ENCODE data around the gene ESPN.

GRCh38 chr1:6463120-6463412, 38.5 kb downstream of the ESPN start:
- no peak for TF ChIP-seq TAF1 (IDR thresholded peaks at IDR 0.05; ENCODE audit: borderline replicate concordance, low read depth, low read length)
- TF ChIP-seq POLR2A (IDR thresholded peaks at IDR 0.05; ENCODE audit: low read depth, low read length), result no peak
- no peak for TF ChIP-seq POLR2AphosphoS5 (IDR thresholded peaks at IDR 0.05; ENCODE audit: low read depth, low read length)

All from GM12892 (cell line).